ENCODE measurements around the gene FKTN.

Gene FKTN

GRCh38 chr9:105647595-105648349, 89.8 kb downstream of the FKTN start:
- Histone ChIP-seq H3K4me1 (ENCODE audit: insufficient read depth, poor library complexity, severe bottlenecking) (no peaks in the 10 kb centered on the region), H3K27me3 (ENCODE audit: insufficient read depth, poor library complexity, severe bottlenecking) (peaks cover 4% of the 10 kb centered on the region), H3K27ac (ENCODE audit: poor library complexity, severe bottlenecking) (no peak overlapping the region), H3K36me3 (ENCODE audit: low read depth) (no peaks in the 10 kb centered on the region), H3K9me3 (ENCODE audit: severe bottlenecking) (no peaks in the 10 kb centered on the region), H3K4me3 (ENCODE audit: severe bottlenecking) (no peak overlapping the region)
- no peak for DNase-seq (ENCODE audit: low spot score)
- TF ChIP-seq, protein P1, sequence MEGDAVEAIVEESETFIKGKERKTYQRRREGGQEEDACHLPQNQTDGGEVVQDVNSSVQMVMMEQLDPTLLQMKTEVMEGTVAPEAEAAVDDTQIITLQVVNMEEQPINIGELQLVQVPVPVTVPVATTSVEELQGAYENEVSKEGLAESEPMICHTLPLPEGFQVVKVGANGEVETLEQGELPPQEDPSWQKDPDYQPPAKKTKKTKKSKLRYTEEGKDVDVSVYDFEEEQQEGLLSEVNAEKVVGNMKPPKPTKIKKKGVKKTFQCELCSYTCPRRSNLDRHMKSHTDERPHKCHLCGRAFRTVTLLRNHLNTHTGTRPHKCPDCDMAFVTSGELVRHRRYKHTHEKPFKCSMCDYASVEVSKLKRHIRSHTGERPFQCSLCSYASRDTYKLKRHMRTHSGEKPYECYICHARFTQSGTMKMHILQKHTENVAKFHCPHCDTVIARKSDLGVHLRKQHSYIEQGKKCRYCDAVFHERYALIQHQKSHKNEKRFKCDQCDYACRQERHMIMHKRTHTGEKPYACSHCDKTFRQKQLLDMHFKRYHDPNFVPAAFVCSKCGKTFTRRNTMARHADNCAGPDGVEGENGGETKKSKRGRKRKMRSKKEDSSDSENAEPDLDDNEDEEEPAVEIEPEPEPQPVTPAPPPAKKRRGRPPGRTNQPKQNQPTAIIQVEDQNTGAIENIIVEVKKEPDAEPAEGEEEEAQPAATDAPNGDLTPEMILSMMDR (IDR thresholded peaks at IDR 0.05; ENCODE audit: poor library complexity, severe bottlenecking) = no peak
- ATAC-seq (ENCODE audit: low read depth) = no peak; the same call in 2 of the 3 replicates

- no peak for DNase-seq (ENCODE audit: low spot score)
- TF ChIP-seq, protein P1 (IDR thresholded peaks at IDR 0.05; ENCODE audit: poor library complexity, severe bottlenecking) = no peak
Observed at GRCh38 chr9:105651806-105652205, 93.9 kb downstream of the FKTN start.

GRCh38 chr9:105656131-105656921, 98.4 kb downstream of the FKTN start:
- no peak overlapping the region for H3K27ac ChIP-seq (ENCODE audit: poor library complexity, severe bottlenecking)
- ATAC-seq (ENCODE audit: low read depth) (peak; percentile 65), DNase-seq (ENCODE audit: low spot score) (no peak)
- no peaks in the 10 kb centered on the region for H3K4me1 ChIP-seq (ENCODE audit: insufficient read depth, poor library complexity, severe bottlenecking)
- H3K9me3 ChIP-seq (ENCODE audit: severe bottlenecking) = no peaks in the 10 kb centered on the region
- H3K36me3 ChIP-seq (ENCODE audit: low read depth) = no peaks in the 10 kb centered on the region
- TF ChIP-seq, protein P1 (IDR thresholded peaks at IDR 0.05; ENCODE audit: poor library complexity, severe bottlenecking) = peak; percentile 29
- peaks cover 17% of the 10 kb centered on the region for H3K27me3 ChIP-seq (ENCODE audit: insufficient read depth, poor library complexity, severe bottlenecking)
- H3K4me3 ChIP-seq (ENCODE audit: severe bottlenecking) = peak overlapping the region; percentile 25

More at GRCh38 chr9:105651806-105652205, 93.9 kb downstream of the FKTN start:
- ATAC-seq (ENCODE audit: low read depth) = no peak
- Histone ChIP-seq H3K27ac (ENCODE audit: poor library complexity, severe bottlenecking) (no peak overlapping the region), H3K4me3 (ENCODE audit: severe bottlenecking) (no peak overlapping the region), H3K4me1 (ENCODE audit: insufficient read depth, poor library complexity, severe bottlenecking) (no peaks in the 10 kb centered on the region), H3K36me3 (ENCODE audit: low read depth) (no peaks in the 10 kb centered on the region), H3K9me3 (ENCODE audit: severe bottlenecking) (no peaks in the 10 kb centered on the region), H3K27me3 (ENCODE audit: insufficient read depth, poor library complexity, severe bottlenecking) (peaks cover 17% of the 10 kb centered on the region)

GRCh38 chr9:105658351-105658750, 100.4 kb downstream of the FKTN start:
- no peaks in the 10 kb centered on the region for H3K4me1 ChIP-seq (ENCODE audit: insufficient read depth, poor library complexity, severe bottlenecking)
- ATAC-seq (ENCODE audit: low read depth) (no peak), DNase-seq (ENCODE audit: low spot score) (no peak)
- peaks cover 17% of the 10 kb centered on the region for H3K27me3 ChIP-seq (ENCODE audit: insufficient read depth, poor library complexity, severe bottlenecking)
- no peak overlapping the region for H3K4me3 ChIP-seq (ENCODE audit: severe bottlenecking)
- no peak overlapping the region for H3K27ac ChIP-seq (ENCODE audit: poor library complexity, severe bottlenecking)
- TF ChIP-seq, protein P1 (IDR thresholded peaks at IDR 0.05; ENCODE audit: poor library complexity, severe bottlenecking) = no peak
- no peaks in the 10 kb centered on the region for H3K36me3 ChIP-seq (ENCODE audit: low read depth)
- H3K9me3 ChIP-seq (ENCODE audit: severe bottlenecking) = no peaks in the 10 kb centered on the region

Measured in RWPE2 (cell line).